NB4 (cell line): ENCODE data around the gene PPP1R12B.
"Not testable (repeated sequence)": the region's sequence is repeated elsewhere in the genome, so short reads cannot be mapped to it uniquely, and the experiment has no call there.

Experiments used
- DNase-seq: peaks from one replicate; pipeline ENCODE4 v3.0.0; 2010; ENCODE audit warnings: low read depth
- H3K4me3 ChIP-seq: one replicate; pipeline ENCODE4 v1.5.1; 2011; ENCODE audit warnings: mild to moderate bottlenecking, low read depth, low read length, moderate library complexity
- CTCF ChIP-seq: IDR thresholded peaks from one replicate; pipeline ENCODE4 v1.5.1; 2012; ENCODE audit warnings: low read depth, low read length
- MYC ChIP-seq: IDR thresholded peaks from 2 replicates; pipeline ENCODE4 v1.6.1; 2011; ENCODE audit warnings: low read depth, low read length
- POLR2A ChIP-seq: IDR thresholded peaks from 2 replicates; pipeline ENCODE4 v1.6.1; 2011; ENCODE audit warnings: mild to moderate bottlenecking; ENCODE audit not compliant: insufficient read length; ENCODE audit errors: extremely low read depth
- TF ChIP-seq, protein P1 (sequence below): IDR thresholded peaks from 2 replicates; pipeline ENCODE4 v1.6.1; 2011; ENCODE audit warnings: low read depth, low read length

PPP1R12B gene

GRCh38 chr1:202627841-202628565, 279.5 kb downstream of the PPP1R12B start:
- DNase-seq: no peak
- no peak for TF ChIP-seq MYC
- no peak for TF ChIP-seq POLR2A
- TF ChIP-seq CTCF: no peak
- TF ChIP-seq, protein P1, sequence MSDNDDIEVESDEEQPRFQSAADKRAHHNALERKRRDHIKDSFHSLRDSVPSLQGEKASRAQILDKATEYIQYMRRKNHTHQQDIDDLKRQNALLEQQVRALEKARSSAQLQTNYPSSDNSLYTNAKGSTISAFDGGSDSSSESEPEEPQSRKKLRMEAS: no peak
- H3K4me3 ChIP-seq: no peak overlapping the region

DNA sequence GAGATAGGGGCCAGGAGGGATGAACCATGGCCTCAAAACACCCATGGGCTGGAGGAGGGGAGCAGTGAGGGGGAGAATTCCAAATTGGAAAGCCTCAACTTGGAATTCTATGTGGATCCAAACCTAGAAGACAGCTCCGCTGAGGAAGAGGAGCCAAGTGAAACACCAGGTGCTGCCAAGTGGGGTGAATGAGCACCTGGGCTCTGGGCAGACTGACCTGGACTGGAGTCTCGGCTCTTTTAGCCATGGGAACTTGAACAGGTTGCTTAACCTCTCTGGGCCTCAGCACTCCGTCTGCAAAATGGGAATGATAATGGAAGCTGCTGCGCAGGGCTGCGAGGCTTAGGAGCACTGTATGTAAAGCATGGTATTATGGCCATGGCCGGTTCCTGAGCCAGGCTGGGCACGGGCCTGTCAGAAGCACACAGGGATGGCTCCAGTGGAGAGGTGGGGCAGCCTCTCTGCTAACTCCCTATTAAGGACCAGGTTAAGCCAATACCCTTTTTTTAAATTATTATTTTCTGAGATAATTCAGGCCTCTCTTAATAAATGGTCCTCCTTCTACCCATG, 280.2 kb downstream of the PPP1R12B start:
- no peak for DNase-seq
- TF ChIP-seq, protein P1: no peak
- TF ChIP-seq POLR2A (no peak), MYC (no peak), CTCF (no peak)

GRCh38 chr1:202629257-202629811, 280.8 kb downstream of the PPP1R12B start:
- DNase-seq: peak; percentile 82
- not testable (repeated sequence) for H3K4me3 ChIP-seq

More for the DNA sequence above, 280.2 kb downstream of the PPP1R12B start:
- no peak overlapping the region for H3K4me3 ChIP-seq

DNA sequence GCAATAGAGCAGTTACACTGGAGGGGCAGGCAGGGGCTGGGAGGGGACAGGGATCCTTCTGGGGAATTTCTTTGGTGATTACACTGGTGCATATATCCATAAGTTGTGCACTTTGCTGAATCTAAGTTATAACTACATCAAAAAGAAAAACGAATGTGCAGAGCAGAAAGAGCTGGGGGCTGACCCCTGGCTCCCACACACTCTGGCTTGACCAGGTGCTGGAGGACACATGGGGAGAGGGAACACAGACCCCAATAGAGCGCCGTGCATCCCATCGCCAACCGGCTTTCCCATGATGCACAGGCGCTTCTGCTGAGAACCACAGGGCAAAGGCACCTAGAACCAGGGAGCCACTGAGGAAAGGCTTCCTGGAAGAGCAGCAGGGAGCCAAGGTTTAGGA, 281.6 kb downstream of the PPP1R12B start:
- DNase-seq, H3K4me3 ChIP-seq: not testable (repeated sequence)

GRCh38 chr1:202630541-202630940, 282.0 kb downstream of the PPP1R12B start:
- no peak overlapping the region for H3K4me3 ChIP-seq
- no peak for DNase-seq
- no peak for TF ChIP-seq POLR2A
- TF ChIP-seq, protein P1: no peak
- TF ChIP-seq CTCF: no peak
- TF ChIP-seq MYC: no peak

- no peak for TF ChIP-seq CTCF
- TF ChIP-seq POLR2A: no peak
- TF ChIP-seq, protein P1: no peak
- TF ChIP-seq MYC: no peak
- no peak for DNase-seq
- no peak overlapping the region for H3K4me3 ChIP-seq
These were observed 282.8 kb downstream of the PPP1R12B start for GRCh38 chr1:202631076-202631923.
